NB4 (cell line): Measurements from ENCODE around the gene HCFC1.

Source experiments
- DNase-seq: peaks from one replicate; pipeline ENCODE4 v3.0.0; 2010; ENCODE audit warnings: low read depth
- H3K4me3 ChIP-seq: one replicate; pipeline ENCODE4 v1.5.1; 2011; ENCODE audit warnings: mild to moderate bottlenecking, low read depth, low read length, moderate library complexity
- CTCF ChIP-seq: IDR thresholded peaks from one replicate; pipeline ENCODE4 v1.5.1; 2012; ENCODE audit warnings: low read depth, low read length
- MAX ChIP-seq: IDR thresholded peaks from 2 replicates; pipeline ENCODE4 v1.6.1; 2011; ENCODE audit warnings: low read depth, low read length
- MYC ChIP-seq: IDR thresholded peaks from 2 replicates; pipeline ENCODE4 v1.6.1; 2011; ENCODE audit warnings: low read depth, low read length
- POLR2A ChIP-seq: IDR thresholded peaks from 2 replicates; pipeline ENCODE4 v1.6.1; 2011; ENCODE audit warnings: mild to moderate bottlenecking; ENCODE audit not compliant: insufficient read length; ENCODE audit errors: extremely low read depth

Gene HCFC1

GRCh38 chrX:153921511-153922446 lies 49.8 kb downstream of the HCFC1 start:
- no peak for TF ChIP-seq CTCF
- no peak for TF ChIP-seq POLR2A
- TF ChIP-seq MYC = no peak
- TF ChIP-seq MAX = no peak
- no peak for DNase-seq
- H3K4me3 ChIP-seq = no peak overlapping the region

GRCh38 chrX:153921070-153921469 lies 50.5 kb downstream of the HCFC1 start:
- TF ChIP-seq CTCF (no peak), MAX (no peak), POLR2A (no peak), MYC (no peak)
- no peak overlapping the region for H3K4me3 ChIP-seq
- DNase-seq = no peak

GRCh38 chrX:153920546-153920945 lies 51.1 kb downstream of the HCFC1 start:
- TF ChIP-seq MAX = no peak
- TF ChIP-seq POLR2A = no peak
- no peak for TF ChIP-seq MYC
- TF ChIP-seq CTCF = no peak
- no peak for DNase-seq
- H3K4me3 ChIP-seq = no peak overlapping the region

GRCh38 chrX:153919281-153919680 lies 52.3 kb downstream of the HCFC1 start:
- no peak overlapping the region for H3K4me3 ChIP-seq
- no peak for DNase-seq
- no peak for TF ChIP-seq CTCF
- no peak for TF ChIP-seq POLR2A
- TF ChIP-seq MYC = no peak
- no peak for TF ChIP-seq MAX

GRCh38 chrX:153917869-153918268 lies 53.7 kb downstream of the HCFC1 start:
- no peak for DNase-seq
- TF ChIP-seq POLR2A = no peak
- TF ChIP-seq MYC = no peak
- TF ChIP-seq CTCF = no peak
- no peak for TF ChIP-seq MAX
- no peak overlapping the region for H3K4me3 ChIP-seq

- no peak overlapping the region for H3K4me3 ChIP-seq
- TF ChIP-seq MAX (no peak), CTCF (no peak), MYC (no peak), POLR2A (no peak)
Observed at GRCh38 chrX:153913701-153914100, 57.9 kb downstream of the HCFC1 start.

More at GRCh38 chrX:153913701-153914100, 57.9 kb downstream of the HCFC1 start:
- no peak for DNase-seq
